GM10248 (cell line): ENCODE results near the gene MKNK2.

Experiments
- CTCF ChIA-PET: fragments of 300-600 bp; sonication (Branson Sonifier 250); formaldehyde crosslinking; extraction: SDS; loops from one replicate; lab custom pipeline; 2021; ENCODE audit warnings: antibody characterized with exemption; lab: Yijun Ruan, JAX
- POLR2A ChIA-PET: fragments of 350-650 bp; sonication (Branson Sonifier 250); formaldehyde crosslinking; extraction: SDS; loops from one replicate; lab custom pipeline; 2020; ENCODE audit warnings: antibody characterized with exemption; lab: Yijun Ruan, JAX
- DNase-seq: peaks from one replicate; pipeline ENCODE4 v3.0.0; 2012; ENCODE audit errors: extremely low spot score
- CTCF ChIP-seq: IDR thresholded peaks from 2 replicates; pipeline ENCODE4 v1.5.1; 2012; ENCODE audit warnings: mild to moderate bottlenecking, low read depth; ENCODE audit errors: extremely low read depth, missing control alignments, control extremely low read depth

MKNK2 gene

GRCh38 chr19:2072757-2073551 is 21.9 kb upstream of the MKNK2 start:
- no peak for DNase-seq
- CTCF ChIA-PET = no interaction called here
- no peak for TF ChIP-seq CTCF
- POLR2A ChIA-PET = no interaction called here

- TF ChIP-seq CTCF = no peak
- ChIA-PET POLR2A (interaction anchor here (0.7 kb wide), 1 partner anchor 11 kb away, joined by 3 read pairs; no protein-coding TSS in a partner anchor), CTCF (interaction anchor here (1.0 to 2.5 kb wide), 4 partner anchors 12 to 173 kb away, joined by 3 to 9 read pairs (median 6); no protein-coding TSS in a partner anchor)
- no peak for DNase-seq
Measured at GRCh38 chr19:2070986-2071673, 20.1 kb upstream of the MKNK2 start.

GRCh38 chr19:2070436-2070827 is 19.4 kb upstream of the MKNK2 start:
- no peak for DNase-seq
- ChIA-PET POLR2A (interaction anchor here (0.7 kb wide), 1 partner anchor 10 kb away, joined by 3 read pairs; no protein-coding TSS in a partner anchor), CTCF (interaction anchor here (0.7 to 2.7 kb wide), 10 partner anchors 13 to 206 kb away, joined by 3 to 13 read pairs (median 4); no protein-coding TSS in a partner anchor)
- no peak for TF ChIP-seq CTCF

- ChIA-PET CTCF (no interaction called here), POLR2A (no interaction called here)
- TF ChIP-seq CTCF = no peak
- DNase-seq = no peak
Measured at GRCh38 chr19:2064788-2065524, 13.9 kb upstream of the MKNK2 start.

- ChIA-PET POLR2A (no interaction called here), CTCF (interaction anchor here (2.6 kb wide), 1 partner anchor 12 kb away, joined by 11 read pairs; no protein-coding TSS in a partner anchor)
- no peak for TF ChIP-seq CTCF
- no peak for DNase-seq
Measured at GRCh38 chr19:2064395-2064787, 13.3 kb upstream of the MKNK2 start.

- TF ChIP-seq CTCF = no peak
- no peak for DNase-seq
- ChIA-PET CTCF (interaction anchor here (2.6 kb wide), 1 partner anchor 12 kb away, joined by 11 read pairs; no protein-coding TSS in a partner anchor), POLR2A (no interaction called here)
Measured at GRCh38 chr19:2063824-2064223, 12.8 kb upstream of the MKNK2 start.
